GM21367 (cell line): ENCODE measurements around the gene CD300LF.

Source experiments
- ATAC-seq: cut with Tn5 transposase; IDR thresholded peaks from one replicate; pipeline ENCODE4 v1.9.1; 2021; ENCODE audit not compliant: unreplicated experiment

The CD300LF gene

DNA sequence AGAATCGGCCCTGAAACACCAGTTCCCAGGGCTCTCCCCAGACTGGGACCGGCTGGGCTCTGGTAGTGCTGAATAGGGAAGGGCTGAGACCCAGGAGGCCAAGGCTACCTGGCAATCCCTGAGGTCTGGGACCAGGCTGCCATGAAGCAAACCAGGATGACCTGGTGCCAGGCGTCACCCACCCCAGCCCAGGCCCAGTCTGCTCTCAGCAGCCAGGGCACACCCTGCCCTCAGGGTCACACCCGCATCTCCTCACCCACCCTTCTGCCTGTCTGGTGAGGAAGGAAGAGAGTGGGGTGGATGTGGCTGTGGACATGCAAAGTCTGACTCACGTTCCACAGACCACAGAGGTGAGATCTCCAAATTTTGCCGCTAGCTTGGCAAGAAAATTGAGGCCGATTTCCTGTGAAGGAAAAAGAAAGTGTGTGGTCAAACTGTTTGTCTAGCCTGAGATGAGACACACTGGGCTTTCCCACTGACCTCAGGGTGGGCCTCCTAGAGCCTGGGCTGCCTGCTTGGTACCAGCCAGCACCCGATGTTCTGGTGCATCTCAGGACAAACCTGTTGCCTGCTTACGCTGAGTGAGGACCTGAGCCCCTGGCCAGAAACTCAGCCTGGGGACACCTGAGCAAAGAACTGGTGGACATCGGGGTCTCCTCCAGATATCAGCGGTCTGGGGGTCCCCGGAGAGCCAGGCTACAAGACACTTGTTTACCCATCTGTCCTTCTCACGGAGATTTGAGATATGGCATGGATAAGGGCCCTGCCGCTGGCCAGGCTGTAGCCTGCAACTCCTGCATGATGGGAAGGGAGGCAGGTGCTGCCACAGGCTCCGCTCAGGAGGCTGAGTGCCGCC lies 18.0 kb upstream of the CD300LF start:
- no peak for ATAC-seq

DNA sequence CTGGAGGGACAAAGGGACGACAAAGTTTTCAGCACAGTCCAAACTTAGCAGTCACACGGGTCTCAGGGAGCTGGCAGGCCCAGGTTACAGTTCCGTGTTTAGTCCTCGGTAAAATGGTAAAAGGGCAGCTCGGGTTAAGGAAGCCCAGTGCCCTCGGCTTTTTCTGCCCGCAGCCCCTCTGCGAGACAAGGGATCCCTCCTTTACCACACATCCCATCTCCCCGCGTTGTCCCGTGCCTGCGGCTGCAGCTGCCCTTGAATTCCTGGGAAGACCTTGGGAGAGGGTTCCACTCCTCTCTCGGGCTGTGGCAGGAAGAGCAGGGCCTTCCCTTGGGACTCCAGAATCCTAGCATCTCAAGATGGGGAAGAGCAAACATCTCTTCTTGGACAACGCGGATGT lies 17.1 kb upstream of the CD300LF start:
- ATAC-seq, result no peak

DNA sequence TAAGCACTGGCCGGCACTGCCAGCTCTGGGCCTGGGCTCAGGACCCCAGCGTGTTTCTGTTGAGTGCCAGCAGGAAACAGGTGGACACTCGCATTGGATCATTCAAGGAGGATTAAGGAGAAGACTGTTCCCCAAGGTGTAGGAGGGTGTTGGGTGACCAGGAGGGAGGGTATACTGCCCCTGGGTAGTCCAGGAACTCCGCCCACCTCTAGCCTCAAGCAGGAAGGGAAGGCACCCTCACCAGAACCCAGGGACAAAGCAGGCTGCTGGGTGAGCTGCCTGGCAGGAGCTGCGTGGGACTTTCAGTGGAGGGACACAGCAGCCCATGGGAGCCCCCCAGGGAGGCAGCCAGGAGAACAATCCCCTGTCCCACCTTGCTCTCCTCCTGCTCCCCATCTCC lies 16.6 kb upstream of the CD300LF start:
- ATAC-seq, result no peak

DNA sequence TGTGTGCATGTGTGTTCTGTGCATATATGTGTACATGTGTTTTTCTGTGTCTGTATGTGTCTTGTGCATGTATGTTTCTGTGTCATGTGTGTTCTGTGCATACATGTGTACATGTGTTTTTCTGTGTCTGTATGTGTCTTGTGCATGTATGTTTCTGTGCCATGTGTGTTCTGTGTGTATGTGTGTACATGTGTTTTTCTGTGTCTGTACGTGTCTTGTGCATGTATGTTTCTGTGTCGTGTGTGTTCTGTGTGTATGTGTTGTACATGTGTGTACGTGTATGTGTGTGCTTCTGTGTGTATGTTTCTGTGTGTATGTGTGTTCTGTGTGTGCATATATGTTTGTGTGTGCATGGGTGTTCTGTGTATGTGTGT lies 16.0 kb upstream of the CD300LF start:
- ATAC-seq, result no peak

DNA sequence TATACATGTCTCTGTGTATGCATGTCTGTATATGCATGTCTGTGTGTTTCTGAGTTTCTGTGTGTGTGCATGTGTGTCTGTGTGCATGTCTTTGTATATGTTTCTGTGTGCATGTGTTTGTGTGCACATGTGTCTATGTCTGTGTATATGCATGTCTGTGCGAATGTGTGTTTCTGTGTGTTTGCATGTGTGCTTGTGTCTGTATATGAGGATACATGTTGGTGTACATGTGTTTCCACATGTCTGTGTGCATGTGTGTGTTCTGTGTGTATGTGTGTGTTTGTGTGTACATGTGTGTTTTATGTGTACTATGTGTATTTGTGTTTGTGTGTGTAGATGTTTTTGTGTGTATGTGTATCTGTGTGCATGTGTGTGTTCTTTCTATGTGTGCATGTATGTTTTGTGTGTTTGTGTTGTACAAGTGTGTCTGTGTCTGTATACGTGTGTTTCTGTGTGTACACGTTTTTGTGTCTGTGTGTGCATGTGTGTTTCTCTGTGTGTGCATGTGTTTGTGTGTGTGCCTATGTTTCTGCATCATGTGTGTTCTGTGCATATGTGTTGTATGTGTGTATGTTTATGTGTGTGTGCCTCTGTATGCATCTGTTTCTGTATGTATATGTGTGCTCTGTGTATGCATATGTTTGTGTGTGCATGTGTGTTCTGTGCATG lies 15.4 kb upstream of the CD300LF start:
- ATAC-seq, result no peak

DNA sequence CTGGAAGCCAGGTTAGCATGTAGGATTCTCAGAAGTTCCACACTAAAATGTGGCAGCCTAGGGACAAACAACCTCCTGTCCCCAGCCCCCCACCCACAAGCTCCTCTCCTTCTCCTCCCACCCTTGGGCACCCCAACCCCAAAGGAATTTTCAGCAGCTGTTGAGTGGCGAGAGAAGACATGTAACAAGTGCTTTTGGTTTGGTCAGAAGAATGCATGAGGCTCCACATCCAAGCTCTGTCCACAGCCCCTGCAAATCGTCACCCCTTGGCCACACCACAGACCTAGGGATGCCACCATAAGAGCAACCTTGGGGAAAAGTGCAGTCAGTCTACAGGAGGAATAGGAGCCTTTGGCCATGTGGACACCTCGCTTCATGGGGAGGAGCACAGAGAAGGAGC lies 12.4 kb upstream of the CD300LF start:
- ATAC-seq, result no peak

DNA sequence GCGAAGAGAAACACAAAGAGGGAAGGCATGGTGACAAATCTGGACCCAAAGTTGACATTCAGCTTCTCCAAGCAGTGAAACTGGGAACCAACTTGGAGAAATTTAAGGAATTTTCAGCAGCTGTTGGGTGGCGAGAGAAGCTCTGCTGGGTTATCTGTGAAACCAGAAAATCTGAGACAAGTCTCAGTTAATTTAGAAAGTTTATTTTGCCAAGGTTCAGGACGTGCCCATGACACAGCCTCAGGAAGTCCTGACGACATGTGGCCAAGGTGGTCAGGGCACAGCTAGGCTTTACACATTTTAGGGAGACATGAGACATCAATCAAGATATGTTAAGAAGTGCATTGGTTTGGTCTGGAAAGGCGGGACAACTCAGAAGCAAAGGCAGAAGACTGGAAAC lies 11.2 kb upstream of the CD300LF start:
- no peak for ATAC-seq

DNA sequence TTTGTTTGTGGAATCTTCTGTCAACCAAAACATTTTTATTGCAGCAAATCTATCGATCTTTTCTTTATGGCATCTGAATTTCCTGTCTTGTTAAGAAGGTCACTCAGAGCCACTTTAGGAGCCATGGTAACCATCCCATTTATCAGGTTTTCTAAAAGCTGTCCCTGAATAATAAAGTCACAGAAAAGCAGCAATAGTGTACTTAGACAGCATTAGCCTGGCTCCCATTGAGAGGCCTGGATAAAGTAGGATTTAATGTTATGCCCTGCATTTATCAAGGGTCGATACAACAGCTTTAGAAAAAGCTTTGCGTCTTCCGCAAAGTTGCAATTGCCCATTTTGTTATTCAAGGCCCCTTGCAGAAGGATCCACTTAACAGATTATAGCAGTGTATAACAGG lies 10.1 kb upstream of the CD300LF start:
- ATAC-seq, result no peak

DNA sequence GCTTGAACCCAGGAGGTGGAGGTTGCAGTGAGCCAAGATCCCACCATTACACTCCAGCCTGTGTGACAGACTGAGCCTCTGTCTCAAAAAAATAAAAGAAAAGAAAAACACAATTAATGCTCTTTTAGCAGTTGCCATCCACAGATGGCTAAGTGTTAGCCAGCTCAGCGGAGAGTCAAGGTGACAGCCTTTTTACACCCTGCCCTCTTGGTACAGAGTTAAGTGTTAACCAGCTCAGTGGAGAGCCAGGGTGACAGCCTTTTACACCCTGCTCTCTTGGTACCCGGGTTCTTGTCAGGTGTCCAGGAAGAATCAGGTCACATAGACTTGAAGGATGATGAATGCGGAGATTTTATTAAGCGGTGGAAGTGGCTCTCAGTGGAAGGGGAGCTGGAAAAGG lies 7.8 kb upstream of the CD300LF start:
- no peak for ATAC-seq

DNA sequence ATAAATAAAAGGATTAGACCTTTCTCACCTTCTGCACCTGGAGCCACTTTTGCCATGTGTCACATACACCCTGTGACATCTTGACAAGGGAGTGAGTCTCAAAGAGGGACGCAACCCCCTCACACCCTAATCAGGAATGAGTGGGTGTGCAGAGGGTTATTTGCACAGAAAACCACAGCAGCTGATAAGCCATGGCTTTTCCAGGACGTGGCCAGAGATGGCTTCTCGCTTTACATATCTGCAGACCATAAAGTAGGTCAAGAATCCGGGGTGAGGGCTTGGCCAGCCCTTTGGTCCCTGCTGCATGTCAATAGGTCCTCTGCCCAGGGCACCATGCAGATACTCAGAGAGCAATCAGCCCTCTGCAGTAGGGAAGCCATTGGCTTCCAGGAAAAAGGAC lies 2.4 kb upstream of the CD300LF start:
- no peak for ATAC-seq

DNA sequence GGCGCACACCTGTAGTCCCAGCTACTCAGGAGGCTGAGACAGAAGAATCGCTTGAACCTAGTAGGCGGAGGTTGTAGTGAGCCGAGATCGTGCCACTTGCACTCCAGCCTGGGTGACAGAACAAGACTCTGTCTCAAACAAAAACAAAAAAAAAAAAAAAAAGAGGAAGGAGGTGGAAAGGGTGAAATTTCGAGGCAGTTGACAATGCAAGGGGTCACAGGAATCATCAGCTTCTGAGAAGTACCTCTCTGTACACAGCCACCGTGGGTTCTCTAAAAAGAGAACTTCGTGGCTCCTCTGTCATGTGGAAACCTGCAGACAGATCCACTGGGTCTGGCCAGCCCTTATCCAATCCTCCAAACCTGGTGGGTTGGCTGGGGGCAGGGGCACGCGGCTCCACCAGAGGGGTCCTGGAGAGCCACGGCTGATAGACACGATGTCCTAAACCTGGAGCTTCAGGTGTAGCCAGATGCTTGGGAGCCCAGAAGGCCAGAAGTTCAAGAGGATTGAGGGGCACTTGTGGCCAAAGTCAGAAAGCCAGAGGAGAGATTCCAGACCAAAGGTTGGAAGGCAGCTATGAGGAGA lies 540 bp upstream of the CD300LF start:
- ATAC-seq, result no peak

DNA sequence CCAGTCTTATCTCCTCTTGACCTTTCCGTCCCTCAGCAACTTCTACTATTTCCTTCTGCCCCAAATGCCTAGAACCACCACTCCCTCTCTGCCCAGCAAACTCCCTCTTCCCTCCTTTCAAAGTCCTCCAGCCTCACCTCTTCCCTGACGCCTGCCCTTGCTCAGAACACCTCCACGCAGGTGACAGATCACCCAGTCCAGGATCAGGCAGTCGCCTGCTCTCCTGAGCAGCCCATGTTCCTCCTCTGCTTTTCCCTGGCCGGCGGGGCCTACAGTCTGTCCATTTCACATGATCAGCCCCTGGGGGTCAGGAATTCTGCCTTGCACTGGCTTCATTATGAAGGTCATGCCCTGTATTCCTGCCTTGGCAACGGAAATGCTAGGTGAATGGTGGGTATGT lies 422 bp downstream of the CD300LF start:
- ATAC-seq, result no peak

DNA sequence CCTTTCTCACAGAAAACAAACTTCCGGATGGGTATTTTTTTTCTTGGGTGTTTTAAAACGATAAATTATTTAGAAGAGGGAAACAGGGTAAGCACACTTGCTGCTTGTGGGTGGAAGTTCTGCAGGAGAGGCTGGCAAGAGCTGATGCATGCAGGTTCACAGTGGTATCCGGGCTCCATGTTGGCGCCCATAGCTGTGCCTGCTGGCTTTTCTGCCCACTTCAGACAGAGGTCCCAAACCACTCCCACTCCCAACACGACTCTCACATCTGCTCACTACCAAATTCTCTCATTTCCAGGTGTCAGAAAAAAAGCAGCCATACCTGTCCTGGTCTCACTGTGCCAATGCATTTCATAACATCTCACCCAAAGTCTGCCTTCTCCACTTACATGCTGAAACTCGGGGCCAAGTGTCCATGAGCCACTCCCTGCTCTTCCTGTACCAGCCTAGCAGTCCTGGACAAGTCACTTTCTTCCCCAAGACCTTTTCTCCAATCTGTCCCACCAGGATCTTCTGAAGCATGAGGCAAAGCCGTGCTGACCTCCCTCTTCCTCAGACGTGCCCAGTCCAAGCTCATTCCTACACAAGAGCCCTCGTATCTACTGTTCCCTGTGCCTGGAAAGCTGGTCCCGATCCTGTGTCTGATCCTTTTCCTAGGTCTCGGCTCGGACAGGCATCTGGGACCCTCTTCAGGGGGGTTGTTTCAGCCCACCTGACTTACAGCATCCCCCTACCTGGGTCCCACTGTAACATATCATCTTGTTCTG lies 1.5 kb downstream of the CD300LF start:
- ATAC-seq, result no peak

DNA sequence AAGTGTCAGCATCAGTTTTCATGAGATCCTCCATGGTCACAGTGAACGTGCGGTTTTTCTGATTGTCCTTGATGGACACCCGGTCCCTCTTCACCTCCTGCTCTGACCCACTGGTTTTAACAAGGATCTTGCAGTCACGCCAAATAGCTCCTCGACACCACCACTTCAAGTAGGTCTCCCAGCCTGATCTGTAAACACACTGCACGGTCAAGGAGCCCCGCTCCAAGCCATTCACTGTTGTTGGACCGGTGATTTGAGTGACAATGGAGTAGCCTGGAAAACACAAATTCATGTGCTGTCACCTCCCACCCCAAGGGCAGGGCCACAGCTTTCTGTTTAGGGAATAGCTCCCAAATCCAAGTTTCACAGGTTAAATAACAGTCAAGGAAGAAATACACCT lies 8.2 kb downstream of the CD300LF start:
- ATAC-seq, result no peak

DNA sequence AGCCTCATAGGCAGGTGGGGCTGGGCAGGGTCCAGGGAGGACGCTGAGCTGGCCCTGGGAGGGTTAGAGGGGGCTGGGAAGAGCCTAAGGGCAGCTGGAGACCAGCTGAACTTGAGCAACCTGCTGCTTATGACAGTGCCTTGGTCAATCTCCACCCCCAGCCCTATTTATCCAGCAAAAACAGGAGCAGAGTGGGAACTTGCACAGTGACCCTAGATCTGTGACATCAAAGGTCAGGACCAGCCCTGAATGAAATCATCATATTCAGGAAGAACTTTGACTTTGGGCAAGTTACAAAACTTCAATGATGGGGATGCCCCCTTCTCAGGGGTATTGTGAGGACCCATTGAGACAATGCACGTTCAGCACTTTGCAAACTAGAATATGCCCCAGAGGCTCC lies 9.4 kb downstream of the CD300LF start:
- ATAC-seq, result no peak

DNA sequence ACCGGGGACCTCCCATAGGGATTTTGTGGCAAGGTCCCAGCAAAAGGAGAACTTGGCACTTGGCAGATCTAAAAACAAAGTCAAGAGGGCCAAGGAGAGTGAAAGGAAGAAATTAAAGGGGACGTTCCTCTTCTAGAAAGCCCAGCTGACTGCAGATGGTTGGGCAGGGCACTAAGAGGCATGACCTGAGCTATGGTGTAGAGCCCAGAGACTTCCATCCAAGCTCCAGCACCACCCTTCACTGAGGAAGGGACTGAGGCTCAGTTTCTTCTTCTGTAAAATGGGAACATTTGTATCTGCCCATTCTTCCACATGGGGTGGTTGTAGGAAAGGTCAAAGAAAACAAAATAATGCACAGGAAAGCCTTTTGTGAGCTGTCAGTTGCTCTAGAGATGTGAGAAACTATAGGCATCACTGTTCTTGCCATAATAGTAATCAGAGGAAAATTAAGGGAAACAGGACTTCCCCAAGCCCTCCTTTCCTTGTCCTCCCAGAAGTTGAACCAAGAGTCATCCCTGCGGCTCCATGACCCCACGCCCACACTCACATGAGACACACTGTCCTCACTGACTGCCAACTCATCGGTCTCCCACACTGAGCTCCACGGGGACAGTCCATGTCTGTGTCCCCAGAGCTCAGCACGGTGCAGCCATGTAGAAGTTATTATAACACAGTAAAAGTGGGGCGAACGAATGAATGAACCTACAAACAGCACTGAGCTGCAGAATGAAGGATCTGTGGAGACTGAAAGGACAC lies 10.4 kb downstream of the CD300LF start:
- no peak for ATAC-seq

DNA sequence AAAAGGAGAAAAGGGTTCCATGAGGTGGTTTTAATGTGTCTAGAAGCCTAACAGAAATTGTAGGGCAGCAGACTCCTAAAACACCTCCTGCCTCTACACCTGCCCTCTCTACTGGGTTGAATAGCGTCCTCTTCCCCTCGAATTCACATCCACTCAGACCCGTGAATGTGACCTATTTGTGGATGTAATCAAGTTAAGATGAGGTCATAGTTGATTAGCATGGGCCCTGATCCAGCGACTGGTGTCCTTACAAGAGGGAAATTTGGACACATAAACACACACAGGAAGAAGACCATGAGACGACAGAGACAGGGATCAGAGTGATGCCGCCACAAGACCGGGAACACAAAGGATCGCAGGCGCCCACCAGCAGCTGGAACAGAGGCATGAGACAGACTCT lies 13.5 kb downstream of the CD300LF start:
- no peak for ATAC-seq

DNA sequence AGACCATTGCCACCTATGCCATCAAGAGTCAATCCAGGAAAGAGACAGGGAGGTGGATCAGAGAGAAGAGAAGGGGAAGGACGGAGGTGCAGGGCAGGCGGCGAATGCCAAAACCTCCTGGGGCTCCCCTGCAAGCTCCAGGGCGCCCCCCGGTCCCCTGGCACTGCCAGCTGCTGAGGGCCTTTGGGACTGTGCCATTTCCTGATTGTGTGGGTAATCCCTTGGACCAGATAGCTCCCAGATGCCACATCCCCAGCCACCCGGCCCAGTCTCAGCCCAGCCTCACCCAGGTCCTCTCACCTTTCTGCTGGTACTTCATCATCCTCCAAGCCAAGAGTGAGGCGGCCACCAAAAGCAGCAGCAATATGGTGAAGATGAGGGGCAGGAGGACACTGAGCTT lies 14.7 kb downstream of the CD300LF start:
- ATAC-seq, result no peak

DNA sequence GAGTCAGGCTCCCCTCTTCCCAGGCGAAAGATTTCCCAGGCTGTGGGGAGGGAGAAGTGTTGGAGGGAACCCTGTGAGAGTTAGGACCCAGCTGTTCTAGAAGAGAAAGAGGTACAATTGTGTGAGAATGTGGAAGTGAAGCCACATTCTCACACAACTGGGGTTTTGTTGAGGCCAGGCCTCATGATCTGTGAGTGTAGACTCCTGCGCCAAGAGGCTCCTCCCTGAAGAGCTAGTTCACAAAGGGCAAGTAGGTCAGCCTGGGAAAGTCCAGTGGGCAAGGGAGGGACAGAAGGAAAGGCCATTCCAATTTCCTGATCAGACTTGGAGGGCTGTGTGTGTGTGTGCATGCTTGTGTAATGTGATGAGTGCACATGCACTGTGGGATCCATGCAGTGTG lies 15.2 kb downstream of the CD300LF start:
- no peak for ATAC-seq

DNA sequence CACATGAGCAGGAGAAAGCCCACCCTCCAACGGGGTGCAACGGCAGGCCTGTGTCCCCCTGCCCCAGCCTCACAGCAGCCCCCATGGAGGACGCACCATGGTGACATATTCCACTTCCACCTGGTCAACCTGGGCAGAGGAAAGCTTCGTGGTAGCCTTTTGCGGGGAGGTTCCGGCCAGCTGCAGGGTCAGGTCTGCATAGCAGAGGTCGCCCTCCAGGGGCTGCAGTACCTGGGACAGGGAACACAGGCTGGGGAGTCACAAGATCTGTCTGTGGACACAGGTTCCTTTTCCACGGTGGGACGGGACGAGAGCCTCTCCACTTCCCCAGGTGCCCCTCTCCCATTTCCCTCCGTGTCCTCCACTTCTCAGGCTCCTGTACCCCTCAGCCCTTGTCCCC lies 17.1 kb downstream of the CD300LF start:
- ATAC-seq, result no peak

DNA sequence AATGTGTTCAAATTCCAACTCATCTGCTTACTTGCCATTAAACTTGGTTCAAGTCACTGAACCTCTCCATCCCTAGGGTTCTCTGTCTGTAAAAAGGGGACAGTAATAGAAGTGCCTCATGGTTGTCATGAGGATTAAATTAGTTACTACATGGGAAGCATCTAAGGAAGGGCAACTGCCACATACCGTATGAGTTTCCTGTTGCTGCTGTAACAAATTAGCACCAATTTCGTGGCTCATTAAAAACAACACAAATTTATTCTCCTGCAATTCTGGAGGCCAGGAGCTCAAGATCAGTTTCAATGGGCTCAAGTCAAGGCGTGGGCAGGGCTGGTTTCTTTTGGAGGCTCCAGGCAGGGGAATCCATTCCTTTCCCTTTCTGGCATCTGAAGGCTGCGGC lies 18.6 kb downstream of the CD300LF start:
- no peak for ATAC-seq
